GM12874 (cell line): Measurements from ENCODE around the gene GLRX.
A peak's percentile ranks its signal among the peaks of the same experiment; 100 is the strongest.

ENCODE experiments used
- TF ChIP-seq, protein P1 (sequence below): IDR thresholded peaks from 2 replicates; pipeline ENCODE4 v1.5.1; 2011; ENCODE audit warnings: low read depth, mild to moderate bottlenecking, control low read depth, low read length, moderate library complexity; ENCODE audit not compliant: insufficient read depth

The GLRX gene

DNA sequence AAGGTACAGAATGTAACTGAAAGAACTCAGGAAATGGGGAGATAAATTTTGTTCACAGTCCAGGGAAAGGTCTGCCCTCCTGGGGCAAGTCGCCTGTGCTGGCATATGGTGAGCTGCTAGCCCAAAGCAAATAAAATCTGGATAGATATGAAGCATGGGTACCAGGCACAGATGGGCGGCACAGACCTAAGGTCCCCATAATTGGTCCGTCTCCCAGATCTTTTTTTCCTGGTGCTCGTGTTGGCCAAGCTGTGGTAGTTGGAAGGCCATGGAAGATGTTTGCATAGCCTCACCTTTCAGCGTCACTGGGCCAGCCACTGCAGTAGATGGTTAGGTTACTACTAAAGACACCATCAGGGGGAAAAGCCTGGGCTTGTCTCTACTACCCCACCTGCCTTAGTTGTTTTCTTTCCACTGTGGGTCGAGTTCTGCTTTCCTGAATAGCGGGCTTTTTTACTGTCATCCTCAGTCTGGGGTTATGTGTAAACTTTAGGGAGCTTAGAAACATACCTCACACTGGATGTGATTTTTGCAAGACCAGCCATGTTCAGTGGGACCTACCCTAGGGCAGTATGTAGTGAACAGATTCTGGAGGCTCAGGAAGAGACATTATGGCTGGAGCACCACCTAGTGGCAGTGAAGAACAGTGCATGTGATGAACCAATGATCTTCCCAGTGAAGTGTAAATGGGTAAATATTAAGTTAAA is 24.2 kb upstream of the GLRX start:
- TF ChIP-seq, protein P1, sequence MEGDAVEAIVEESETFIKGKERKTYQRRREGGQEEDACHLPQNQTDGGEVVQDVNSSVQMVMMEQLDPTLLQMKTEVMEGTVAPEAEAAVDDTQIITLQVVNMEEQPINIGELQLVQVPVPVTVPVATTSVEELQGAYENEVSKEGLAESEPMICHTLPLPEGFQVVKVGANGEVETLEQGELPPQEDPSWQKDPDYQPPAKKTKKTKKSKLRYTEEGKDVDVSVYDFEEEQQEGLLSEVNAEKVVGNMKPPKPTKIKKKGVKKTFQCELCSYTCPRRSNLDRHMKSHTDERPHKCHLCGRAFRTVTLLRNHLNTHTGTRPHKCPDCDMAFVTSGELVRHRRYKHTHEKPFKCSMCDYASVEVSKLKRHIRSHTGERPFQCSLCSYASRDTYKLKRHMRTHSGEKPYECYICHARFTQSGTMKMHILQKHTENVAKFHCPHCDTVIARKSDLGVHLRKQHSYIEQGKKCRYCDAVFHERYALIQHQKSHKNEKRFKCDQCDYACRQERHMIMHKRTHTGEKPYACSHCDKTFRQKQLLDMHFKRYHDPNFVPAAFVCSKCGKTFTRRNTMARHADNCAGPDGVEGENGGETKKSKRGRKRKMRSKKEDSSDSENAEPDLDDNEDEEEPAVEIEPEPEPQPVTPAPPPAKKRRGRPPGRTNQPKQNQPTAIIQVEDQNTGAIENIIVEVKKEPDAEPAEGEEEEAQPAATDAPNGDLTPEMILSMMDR: peak; percentile 82

DNA sequence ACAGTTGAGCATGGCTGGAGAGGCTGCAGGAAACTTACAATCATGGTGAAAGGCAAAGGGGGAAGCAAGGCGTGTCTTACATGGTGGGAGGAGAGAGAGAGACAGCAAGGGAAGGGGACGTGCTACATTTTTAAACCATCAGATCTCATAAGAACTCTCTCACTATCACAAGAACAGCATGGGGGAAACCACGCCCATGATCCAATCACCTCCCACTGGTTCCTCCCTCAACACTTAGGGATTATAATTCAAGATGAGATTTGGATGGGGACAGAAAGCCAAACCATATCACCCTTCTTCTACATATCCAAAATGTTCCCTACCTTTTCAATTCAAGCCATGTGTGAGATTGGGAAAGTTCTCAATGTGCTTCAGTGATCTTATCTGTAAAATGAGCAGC is 22.9 kb upstream of the GLRX start:
- TF ChIP-seq, protein P1: no peak

DNA sequence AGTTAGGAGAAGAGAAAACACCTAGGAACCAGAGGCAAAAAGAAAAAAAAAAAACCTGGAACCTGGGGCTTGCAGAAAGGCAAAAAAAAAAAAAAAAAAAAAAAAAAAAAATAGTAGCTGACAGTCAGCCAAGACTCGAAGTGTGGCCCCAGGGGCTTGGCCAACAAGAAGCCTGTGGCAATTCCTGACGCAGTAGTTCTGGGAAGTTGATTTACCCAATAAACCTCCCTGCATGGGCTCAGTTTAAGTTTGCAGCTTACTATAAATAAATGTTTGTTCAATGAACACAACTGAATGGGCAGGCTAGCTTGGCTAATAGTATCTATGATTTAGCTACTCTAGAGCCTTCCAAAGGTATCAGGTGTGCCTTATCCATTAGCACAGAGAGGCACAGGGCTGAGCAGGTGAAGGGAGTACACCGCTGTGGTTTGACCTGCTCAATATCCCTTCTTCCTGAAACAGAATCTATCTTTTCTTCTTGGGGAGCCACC is 21.3 kb upstream of the GLRX start:
- TF ChIP-seq, protein P1: no peak

DNA sequence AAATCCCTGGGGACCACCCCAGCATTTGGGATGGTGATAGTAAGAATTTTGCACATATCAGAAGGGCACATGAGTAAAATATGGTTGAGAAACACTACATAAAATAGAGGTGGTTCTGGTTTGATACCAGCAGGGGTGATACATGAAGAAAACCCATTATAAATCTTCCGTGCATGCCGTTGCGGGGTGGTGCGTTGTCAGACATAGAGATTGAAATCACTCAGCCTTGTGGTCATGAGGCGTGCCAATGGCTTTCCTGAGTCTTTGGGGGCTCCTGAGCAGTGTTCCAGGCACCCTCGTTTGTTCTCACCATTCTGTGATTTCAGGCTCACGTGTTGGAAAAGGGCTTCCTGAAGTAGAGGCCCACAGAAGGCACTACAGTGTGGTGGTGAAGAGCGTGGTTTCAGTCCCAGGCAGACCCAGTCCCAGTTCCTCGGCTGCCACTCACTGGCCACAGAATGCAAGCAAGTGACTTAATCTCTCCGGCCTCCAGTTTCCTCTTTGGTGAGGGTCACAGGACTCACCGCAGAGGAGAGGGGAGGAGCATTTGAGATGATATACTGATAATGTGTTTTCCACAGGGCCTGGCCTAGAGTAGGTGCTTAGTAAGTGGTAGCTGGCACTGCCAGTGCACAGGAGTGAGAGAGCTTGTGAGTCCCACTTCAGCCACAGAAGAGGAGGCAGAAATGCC is 20.5 kb upstream of the GLRX start:
- TF ChIP-seq, protein P1: peak; percentile 44

DNA sequence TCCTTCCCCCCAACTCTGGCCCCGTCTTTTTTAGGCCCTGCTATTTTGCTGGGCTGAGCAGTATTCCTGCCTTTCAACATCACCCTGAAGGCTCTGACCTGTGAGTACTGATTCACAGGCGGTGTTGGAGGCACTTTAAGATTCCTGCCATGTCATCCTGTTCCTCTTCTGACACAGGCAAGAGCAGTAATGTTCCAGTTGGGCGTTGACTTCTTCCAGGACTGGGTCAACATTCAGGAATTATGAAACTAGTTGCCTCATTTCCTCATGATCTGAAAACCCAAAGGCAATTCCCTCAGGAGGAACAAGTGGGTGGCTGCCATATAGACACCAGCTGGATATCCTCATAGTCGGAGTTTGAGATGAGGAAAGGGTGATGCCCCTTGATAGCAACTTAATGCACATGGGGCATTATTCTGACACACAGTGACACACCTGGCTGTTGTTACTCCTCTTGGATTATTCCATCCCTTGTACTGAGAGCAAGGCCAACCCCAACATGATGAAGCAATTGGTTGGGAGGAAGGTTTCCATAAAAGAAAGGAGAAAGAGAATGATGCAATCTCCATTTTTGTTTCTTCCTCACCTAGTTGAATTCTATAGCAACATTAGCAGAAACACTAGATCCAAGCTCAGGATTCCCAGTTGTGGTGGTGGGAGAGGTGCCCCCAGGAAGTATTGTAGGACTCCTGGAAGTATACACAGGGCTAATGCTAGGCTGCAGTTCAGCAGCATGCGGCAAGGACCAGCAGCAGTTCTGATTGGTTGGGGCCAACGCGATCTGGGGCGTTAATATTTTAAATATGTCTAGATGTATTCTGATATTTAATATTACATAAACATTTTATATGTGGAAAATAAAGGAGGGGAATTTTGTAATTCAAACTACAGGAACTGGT is 19.6 kb upstream of the GLRX start:
- TF ChIP-seq, protein P1: no peak

DNA sequence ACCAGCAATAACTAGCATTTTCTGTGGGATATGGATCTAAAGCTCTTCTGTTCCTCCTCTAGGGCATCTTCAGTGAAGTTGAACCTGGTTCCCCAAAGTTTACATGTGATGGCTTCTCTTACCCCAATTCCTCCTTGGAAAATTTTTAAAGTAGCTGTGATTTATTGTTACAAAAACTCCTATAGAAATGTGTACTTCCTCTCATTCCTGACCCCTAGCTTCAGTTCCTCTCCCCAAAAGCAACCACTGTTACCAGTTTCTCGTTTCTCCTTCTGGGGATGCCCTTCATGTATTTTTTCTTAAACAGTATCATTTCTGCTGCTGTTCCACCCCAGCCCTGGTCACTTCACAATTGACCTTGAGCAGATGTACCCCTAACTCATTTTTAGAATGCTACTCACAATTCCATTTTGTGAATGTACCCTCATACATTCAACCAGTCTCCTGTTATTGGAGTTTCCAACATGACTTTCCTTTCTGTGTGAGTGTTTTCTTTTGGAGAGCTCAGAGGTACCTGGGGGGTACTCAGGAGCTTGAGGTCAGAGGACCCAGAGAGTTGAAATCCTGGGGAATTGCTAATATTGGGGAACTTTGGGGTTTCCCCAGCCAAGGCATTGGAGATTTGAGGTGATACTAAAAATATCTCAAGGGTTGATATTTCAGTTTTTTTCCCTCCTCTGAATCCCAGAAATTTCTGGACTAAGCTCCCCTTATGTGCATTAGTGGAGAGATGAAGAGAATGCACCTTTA is 18.6 kb upstream of the GLRX start:
- TF ChIP-seq, protein P1: no peak
